GM12865 (cell line): ENCODE measurements around the gene MNS1.

Source experiments
- DNase-seq: peaks from one replicate; pipeline ENCODE4 v3.0.0; 2010; ENCODE audit warnings: low read depth
- H3K4me3 ChIP-seq: 2 replicates; pipeline ENCODE4 v1.5.1; 2011; ENCODE audit warnings: mild to moderate bottlenecking, low read depth, low read length, control low read depth
- CTCF ChIP-seq: IDR thresholded peaks from 2 replicates; pipeline ENCODE4 v1.5.1; 2011; ENCODE audit warnings: low read length, control low read depth, low read depth, inconsistent platforms; ENCODE audit not compliant: insufficient read depth; ENCODE audit errors: missing control alignments

Gene MNS1

GRCh38 chr15:56464893-56465520 lies at the start of gene MNS1:
Gene MNS1, minus strand, starts transcription at chr15:56465137. Its CDS starts 165 bp downstream, at chr15:56464972.
- peak within 1 kb of the TSS; percentile 54 for H3K4me3 ChIP-seq
- DNase-seq = peak; percentile 98
- no peak for TF ChIP-seq CTCF

GRCh38 chr15:56496635-56497034 lies 31.7 kb upstream of the MNS1 start:
- H3K4me3 ChIP-seq = no peak overlapping the region
- peak; percentile 80 for DNase-seq
- TF ChIP-seq CTCF = peak; percentile 62

GRCh38 chr15:56495533-56495932 lies 30.6 kb upstream of the MNS1 start:
- no peak for TF ChIP-seq CTCF
- H3K4me3 ChIP-seq = no peak overlapping the region
- no peak for DNase-seq

GRCh38 chr15:56495053-56495452 lies 30.1 kb upstream of the MNS1 start:
- no peak overlapping the region for H3K4me3 ChIP-seq
- DNase-seq = no peak
- no peak for TF ChIP-seq CTCF

- DNase-seq = no peak
- no peak overlapping the region for H3K4me3 ChIP-seq
- no peak for TF ChIP-seq CTCF
Measured at GRCh38 chr15:56492791-56493555, 28.0 kb upstream of the MNS1 start.

GRCh38 chr15:56492236-56492635 lies 27.3 kb upstream of the MNS1 start:
- TF ChIP-seq CTCF = no peak
- no peak overlapping the region for H3K4me3 ChIP-seq
- DNase-seq = no peak
